Common myeloid progenitor, CD34-positive (primary cell): ENCODE measurements around the gene NLN.
"Not testable (repeated sequence)": the region's sequence is repeated elsewhere in the genome, so short reads cannot be mapped to it uniquely, and the experiment has no call there.

Experiments used
- CTCF ChIA-PET: fragments of 350-600 bp; sonication (Branson Sonifier 250); formaldehyde crosslinking; loops from one replicate; lab custom pipeline; 2021; ENCODE audit warnings: antibody characterized with exemption; lab: Charles Lee
- POLR2A ChIA-PET: fragments of 350-600 bp; sonication (Branson Sonifier 250); formaldehyde crosslinking; loops from one replicate; lab custom pipeline; 2021; ENCODE audit warnings: antibody characterized with exemption; lab: Charles Lee
- DNase-seq, 3 donors: peaks; one replicate each; pipeline versions ENCODE4 v3.0.0 to v3.0.0-alpha.2; 2013
- H3K27ac ChIP-seq, 2 experiments: 1 replicate in 1 of 2; 2 replicates in 1 of 2; pipeline ENCODE4 v1.7.0; 2013; ENCODE audit warnings: inconsistent platforms in 2 of 2, low read length in 2 of 2, mild to moderate bottlenecking in 2 of 2, low read depth in 1 of 2, moderate library complexity in 1 of 2; ENCODE audit not compliant: severe bottlenecking in 2 of 2, insufficient read depth in 1 of 2, poor library complexity in 1 of 2
- H3K27me3 ChIP-seq, 5 experiments: replicated peaks in 2 of 5; 1 replicate in 3 of 5; 2 replicates in 2 of 5; pipeline versions ENCODE4 v1.6.1 to v1.7.0; 2013; ENCODE audit warnings: low read length in 4 of 5, mild to moderate bottlenecking in 2 of 5, moderate library complexity in 2 of 5, inconsistent platforms in 1 of 5; ENCODE audit not compliant: insufficient read depth in 5 of 5, control insufficient read depth in 4 of 5
- H3K36me3 ChIP-seq, 4 experiments: 1 replicate in 2 of 4; 2 replicates in 2 of 4; pipeline versions ENCODE4 v1.6.1 to v1.7.0; 2013; ENCODE audit warnings: low read length in 3 of 4, control low read depth in 1 of 4, mild to moderate bottlenecking in 1 of 4; ENCODE audit not compliant: control insufficient read depth in 4 of 4, insufficient read depth in 4 of 4
- H3K4me1 ChIP-seq, 4 experiments: 1 replicate in 3 of 4; 2 replicates in 1 of 4; pipeline versions ENCODE4 v1.6.1 to v1.7.1; 2013; ENCODE audit warnings: low read length in 3 of 4, mild to moderate bottlenecking in 3 of 4, control low read depth in 1 of 4, inconsistent platforms in 1 of 4, moderate library complexity in 1 of 4; ENCODE audit not compliant: control insufficient read depth in 4 of 4, insufficient read depth in 4 of 4; ENCODE audit errors: control extremely low read depth in 1 of 4
- H3K4me3 ChIP-seq, 7 experiments: 1 replicate in 4 of 7; 2 replicates in 3 of 7; pipeline versions ENCODE4 v1.5.1 to v1.7.0; 2013; ENCODE audit warnings: mild to moderate bottlenecking in 7 of 7, low read length in 6 of 7, moderate library complexity in 6 of 7, inconsistent platforms in 2 of 7, low read depth in 2 of 7, control low read depth in 1 of 7; ENCODE audit not compliant: insufficient read depth in 4 of 7, control insufficient read depth in 1 of 7; ENCODE audit errors: extremely low read depth in 1 of 7
- H3K9me3 ChIP-seq, 5 experiments: 1 replicate in 4 of 5; 2 replicates in 1 of 5; pipeline versions ENCODE4 v1.6.1 to v1.7.1; 2013; ENCODE audit warnings: low read length in 4 of 5, mild to moderate bottlenecking in 2 of 5, inconsistent platforms in 1 of 5, low read depth in 1 of 5, moderate library complexity in 1 of 5; ENCODE audit not compliant: control insufficient read depth in 4 of 5, insufficient read depth in 2 of 5; ENCODE audit errors: control extremely low read depth in 1 of 5
- WGBS: methylation state at CpG from one replicate; pipeline ENCODE4 v1.1.5; 2013; ENCODE audit not compliant: insufficient coverage; 5-methylcytosine and 5-hydroxymethylcytosine counted together

The NLN gene

DNA sequence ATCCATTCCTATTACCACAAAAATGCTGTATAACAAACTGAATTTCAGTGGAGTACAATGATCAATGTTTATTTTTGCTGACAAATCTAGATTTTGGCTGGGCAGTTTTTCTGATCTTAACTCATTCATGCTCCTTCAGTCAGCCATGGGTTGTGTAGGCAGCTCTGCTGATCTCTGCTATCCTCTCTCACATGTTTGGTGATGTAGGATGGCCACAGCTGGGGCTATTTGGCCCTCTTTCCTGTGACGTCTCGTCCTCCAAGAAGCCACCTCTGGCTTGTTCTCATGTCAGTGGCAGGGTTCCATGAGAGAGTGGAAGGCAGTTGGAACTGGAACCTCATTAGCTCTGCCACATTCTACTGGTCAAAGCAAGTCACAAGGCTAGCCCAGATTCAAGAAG lies 8.9 kb downstream of the NLN start:
- no peak overlapping the region for H3K27ac ChIP-seq
- DNase-seq: no peak
- POLR2A ChIA-PET: no interaction called here
- peaks cover 0 to 5% (median 0%) of the 10 kb centered on the region in 4 experiments for H3K36me3 ChIP-seq
- 100% methylated on average over 2 of the region's 2 CpGs for WGBS
- H3K4me1 ChIP-seq: peaks cover 0 to 14% (median 2%) of the 10 kb centered on the region in 4 experiments
- CTCF ChIA-PET: no interaction called here
- H3K27me3 ChIP-seq: no peaks in the 10 kb centered on the region
- no peaks in the 10 kb centered on the region for H3K9me3 ChIP-seq
- no peak overlapping the region for H3K4me3 ChIP-seq

- H3K36me3 ChIP-seq, H3K27me3 ChIP-seq, H3K27ac ChIP-seq, POLR2A ChIA-PET, CTCF ChIA-PET, H3K4me3 ChIP-seq, DNase-seq, H3K9me3 ChIP-seq: not testable (repeated sequence)
- peaks cover 0 to 14% (median 2%) of the 10 kb centered on the region in 4 experiments for H3K4me1 ChIP-seq
- 96% methylated on average over 3 of the region's 3 CpGs for WGBS
Observed at GRCh38 chr5:65732046-65732445, 10.0 kb downstream of the NLN start.

DNA sequence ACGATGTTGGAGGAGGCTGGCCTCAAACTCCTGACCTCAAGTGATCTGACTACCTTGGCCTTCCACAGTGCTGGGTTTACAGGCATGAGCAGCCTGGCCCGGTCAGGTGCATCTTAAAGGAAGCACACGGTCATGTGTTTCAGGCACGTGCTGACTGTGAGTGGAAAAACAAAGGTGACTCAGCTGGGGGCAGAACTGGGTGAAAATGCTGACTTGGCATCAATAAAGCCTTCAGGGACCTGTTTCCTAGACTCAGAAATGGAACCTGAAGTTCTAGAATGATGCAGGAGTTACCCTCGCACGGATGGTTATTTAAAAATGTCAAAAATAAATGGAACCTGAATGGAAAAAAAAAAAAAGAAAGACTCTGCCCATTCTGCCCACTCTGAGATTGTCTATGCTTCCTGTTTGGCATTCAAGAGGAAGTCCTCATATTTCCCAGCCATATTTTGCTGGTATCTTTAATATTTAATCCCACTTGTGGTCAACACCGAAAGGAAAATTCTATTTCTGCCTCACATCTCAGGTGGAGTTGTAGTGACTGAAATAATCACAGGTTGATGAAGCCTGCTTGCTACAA lies 12.3 kb downstream of the NLN start:
- CTCF ChIA-PET, H3K27ac ChIP-seq, H3K36me3 ChIP-seq, H3K4me3 ChIP-seq, H3K9me3 ChIP-seq, H3K27me3 ChIP-seq: not testable (repeated sequence)
- DNase-seq: peak in 2 of 3 donors; percentile 36 to 46
- H3K4me1 ChIP-seq: peaks cover 0 to 14% (median 2%) of the 10 kb centered on the region in 4 experiments
- 40% methylated on average over 4 of the region's 7 CpGs for WGBS
- POLR2A ChIA-PET: interaction anchor here (0.7 kb wide), 1 partner anchor 424 kb away, joined by 3 read pairs; no protein-coding TSS in a partner anchor

DNA sequence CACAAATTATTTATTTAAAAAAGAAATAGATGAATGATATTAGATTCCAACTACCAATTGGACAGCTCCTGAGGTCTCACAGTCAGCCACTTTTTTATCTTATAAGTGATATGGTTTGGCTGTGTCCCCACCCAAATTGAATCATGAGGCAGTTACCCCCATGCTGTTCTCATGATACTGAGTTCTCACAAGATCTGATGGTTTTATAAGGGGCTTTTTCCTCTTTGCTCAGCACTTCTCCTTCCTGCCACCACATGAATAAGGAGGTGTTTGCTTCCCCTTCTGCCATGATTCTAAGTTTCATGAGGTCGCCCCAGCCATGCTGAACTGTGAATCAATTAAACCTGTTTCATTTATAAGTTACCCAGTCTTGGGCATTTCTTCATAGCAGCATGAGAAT lies 12.9 kb downstream of the NLN start:
- H3K36me3 ChIP-seq: peaks cover 0 to 5% (median 0%) of the 10 kb centered on the region in 4 experiments
- peaks cover 0 to 14% (median 2%) of the 10 kb centered on the region in 4 experiments for H3K4me1 ChIP-seq
- no peaks in the 10 kb centered on the region for H3K27me3 ChIP-seq
- H3K4me3 ChIP-seq: no peak overlapping the region
- CTCF ChIA-PET: interaction anchor here (0.6 kb wide), 1 partner anchor 26 kb away, joined by 3 read pairs; no protein-coding TSS in a partner anchor
- H3K9me3 ChIP-seq: no peaks in the 10 kb centered on the region
- no peak overlapping the region for H3K27ac ChIP-seq
- POLR2A ChIA-PET: no interaction called here
- 14% methylated on average over 1 of the region's 1 CpG for WGBS
- peak in 2 of 3 donors; percentile 75 to 79 for DNase-seq

GRCh38 chr5:65736011-65736410 lies 14.0 kb downstream of the NLN start:
- no peak for DNase-seq
- CTCF ChIA-PET: no interaction called here
- Histone ChIP-seq H3K4me3 (no peak overlapping the region), H3K4me1 (peaks cover 0 to 14% (median 2%) of the 10 kb centered on the region in 4 experiments), H3K36me3 (peaks cover 0 to 4% (median 0%) of the 10 kb centered on the region in 4 experiments), H3K9me3 (no peaks in the 10 kb centered on the region), H3K27me3 (no peaks in the 10 kb centered on the region), H3K27ac (no peak overlapping the region)
- POLR2A ChIA-PET: no interaction called here
- no CpG with 5 or more reads among the region's 1 CpG for WGBS

DNA sequence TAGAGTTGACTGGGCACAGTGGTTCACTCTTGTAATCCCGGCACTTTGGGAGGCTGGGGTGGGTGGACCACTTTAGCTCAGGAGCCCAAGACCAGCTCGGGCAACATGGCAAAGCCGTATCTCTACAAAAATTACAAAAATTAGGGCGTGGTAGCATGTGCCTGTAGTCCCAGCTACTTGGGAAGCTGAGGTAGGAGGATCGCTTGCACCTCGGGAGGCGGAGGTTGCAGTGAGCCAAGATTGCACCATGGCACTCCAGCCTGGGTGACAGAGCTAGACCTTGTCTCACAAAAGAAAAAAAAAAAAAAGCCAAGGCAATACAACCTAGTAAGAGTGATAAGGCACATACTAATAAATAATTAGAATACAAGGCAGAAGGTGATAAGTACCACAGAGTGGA lies 15.8 kb downstream of the NLN start:
- no peaks in the 10 kb centered on the region for H3K9me3 ChIP-seq
- DNase-seq: no peak
- H3K4me1 ChIP-seq: peaks cover 0 to 14% (median 2%) of the 10 kb centered on the region in 4 experiments
- WGBS: 100% methylated on average over 4 of the region's 7 CpGs
- POLR2A ChIA-PET: no interaction called here
- no peak overlapping the region for H3K4me3 ChIP-seq
- H3K36me3 ChIP-seq: peaks cover 0 to 2% (median 0%) of the 10 kb centered on the region in 4 experiments
- H3K27me3 ChIP-seq: no peaks in the 10 kb centered on the region
- H3K27ac ChIP-seq: no peak overlapping the region
- CTCF ChIA-PET: interaction anchor here (0.8 to 1.0 kb wide), 4 partner anchors 12 to 53 kb away, joined by 3 read pairs; partner anchors contain the start of genes NLN and SGTB

- Histone ChIP-seq H3K27ac (no peak overlapping the region), H3K27me3 (no peaks in the 10 kb centered on the region), H3K36me3 (peaks cover 0 to 2% (median 0%) of the 10 kb centered on the region in 4 experiments), H3K9me3 (no peaks in the 10 kb centered on the region), H3K4me1 (peaks cover 0 to 14% (median 2%) of the 10 kb centered on the region in 4 experiments), H3K4me3 (no peak overlapping the region)
- 100% methylated on average over 1 of the region's 4 CpGs for WGBS
- no peak for DNase-seq
- POLR2A ChIA-PET: interaction anchor here (0.6 kb wide), 1 partner anchor 408 kb away, joined by 3 read pairs; no protein-coding TSS in a partner anchor
- CTCF ChIA-PET: interaction anchor here (0.8 to 1.0 kb wide), 3 partner anchors 11 to 52 kb away, joined by 3 read pairs; no protein-coding TSS in a partner anchor
Observed at GRCh38 chr5:65738305-65738704, 16.3 kb downstream of the NLN start.
